SIG-M5 treated with dmso at 0.1 percent for 504 hours (cell line): ENCODE measurements around the gene FUT7.

ENCODE experiments used
- DNase-seq: peaks from one replicate; lab custom pipeline; 2025; ENCODE audit not compliant: unreplicated experiment; lab: John Stamatoyannopoulos, UW

The FUT7 gene, protein sequence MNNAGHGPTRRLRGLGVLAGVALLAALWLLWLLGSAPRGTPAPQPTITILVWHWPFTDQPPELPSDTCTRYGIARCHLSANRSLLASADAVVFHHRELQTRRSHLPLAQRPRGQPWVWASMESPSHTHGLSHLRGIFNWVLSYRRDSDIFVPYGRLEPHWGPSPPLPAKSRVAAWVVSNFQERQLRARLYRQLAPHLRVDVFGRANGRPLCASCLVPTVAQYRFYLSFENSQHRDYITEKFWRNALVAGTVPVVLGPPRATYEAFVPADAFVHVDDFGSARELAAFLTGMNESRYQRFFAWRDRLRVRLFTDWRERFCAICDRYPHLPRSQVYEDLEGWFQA

DNA sequence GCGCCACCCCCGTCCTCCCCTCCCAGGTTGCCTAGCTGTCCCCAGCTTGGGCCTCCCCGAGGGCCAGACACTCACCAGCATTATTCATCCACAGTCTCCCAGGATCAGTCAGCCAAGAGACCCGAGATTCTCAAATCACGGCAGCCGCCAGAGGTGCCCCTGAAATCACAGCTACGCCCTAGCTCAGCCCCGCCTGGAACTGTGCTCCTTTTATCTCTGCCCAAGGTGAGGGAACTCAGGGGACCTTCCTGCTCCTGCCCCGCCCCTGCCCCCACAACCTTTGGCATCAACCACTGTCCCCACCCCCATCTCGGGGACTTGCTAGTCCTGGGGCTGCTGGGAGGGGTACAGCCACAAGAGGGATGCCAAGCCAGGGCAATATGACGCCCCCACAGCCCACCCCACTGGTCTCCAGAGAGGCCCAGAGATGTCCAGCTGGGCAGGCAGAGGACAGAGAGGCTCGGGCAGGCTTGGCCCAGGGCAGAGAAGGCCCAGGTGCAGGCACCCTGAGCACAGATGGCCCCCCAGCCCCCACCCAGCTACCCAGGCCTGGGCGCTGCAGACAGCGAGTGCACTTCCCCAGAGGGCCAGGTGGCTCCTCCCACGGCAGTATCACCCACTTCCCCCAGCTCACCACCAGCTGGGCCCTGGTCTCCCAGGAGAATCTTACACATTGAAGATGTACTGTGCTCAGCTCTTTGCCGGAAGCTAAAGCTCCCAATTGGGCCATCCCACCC is at the start of gene FUT7:
Gene FUT7, minus strand, starts transcription at position 185 of the 737 bp plus-strand sequence. Its CDS starts 97 bp downstream, at position 88.
- no peak for DNase-seq

DNA sequence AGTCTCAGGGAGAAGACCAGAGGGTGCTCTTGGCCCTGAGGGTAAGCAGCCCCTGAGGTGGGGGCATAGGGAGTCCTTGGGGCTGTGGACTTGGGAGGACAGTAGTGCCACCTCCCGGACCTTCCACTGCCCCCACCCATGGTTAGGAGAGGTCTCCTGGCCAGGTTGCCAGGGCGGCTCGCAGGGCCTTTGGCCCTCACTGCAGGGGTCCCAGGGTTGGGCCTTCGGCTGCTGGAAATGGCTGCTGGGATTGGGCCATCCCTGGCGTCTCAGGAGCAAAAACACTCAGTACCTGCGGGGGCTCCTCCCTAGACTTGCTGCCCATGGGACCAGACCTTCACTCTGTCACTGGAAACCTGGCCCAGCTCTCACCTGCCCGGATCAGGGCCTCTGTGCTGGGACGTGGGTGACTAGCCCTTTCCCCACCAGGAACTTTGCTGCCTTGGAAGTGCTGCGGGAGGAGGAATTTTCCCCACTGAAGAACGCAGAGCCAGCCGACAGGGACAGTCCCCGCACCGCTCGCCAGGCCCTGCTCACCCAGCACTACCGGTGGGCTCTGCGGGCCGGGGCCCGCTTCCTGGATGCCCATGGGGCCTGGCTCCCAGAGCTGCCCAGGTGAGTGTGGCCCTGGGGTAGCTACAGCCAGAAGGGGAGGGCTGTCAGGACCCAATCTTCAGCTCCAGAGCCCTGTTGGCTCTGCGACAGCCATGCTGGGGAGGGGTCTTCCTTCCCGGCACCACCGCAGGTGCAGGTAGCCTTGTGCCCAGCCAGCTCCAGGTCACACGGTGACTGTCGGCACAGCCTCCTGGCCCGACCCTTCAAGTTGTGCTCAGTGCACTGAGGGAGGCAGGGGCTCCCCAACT is 48.6 kb upstream of the FUT7 start:
- DNase-seq, result no peak

DNA sequence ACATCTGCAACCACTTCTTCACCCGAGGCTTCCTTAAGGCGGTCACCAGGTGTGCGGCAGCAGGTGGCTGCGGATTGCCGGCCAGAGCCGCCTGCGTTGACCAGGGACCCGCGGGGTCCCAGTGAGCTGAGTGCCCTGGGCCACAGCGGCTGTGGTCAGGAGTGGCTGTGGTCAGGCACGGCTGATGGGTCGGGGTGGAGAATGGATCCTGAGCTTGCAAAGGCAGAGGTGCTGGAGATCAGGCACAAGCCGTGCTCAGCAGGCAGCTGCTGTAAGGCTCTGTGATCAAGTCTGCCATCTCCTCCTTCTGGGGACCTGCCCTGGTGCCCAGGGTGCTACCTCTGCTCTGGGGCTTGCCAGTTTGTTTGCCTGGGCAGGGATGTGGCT is 47.5 kb upstream of the FUT7 start:
- no peak for DNase-seq

DNA sequence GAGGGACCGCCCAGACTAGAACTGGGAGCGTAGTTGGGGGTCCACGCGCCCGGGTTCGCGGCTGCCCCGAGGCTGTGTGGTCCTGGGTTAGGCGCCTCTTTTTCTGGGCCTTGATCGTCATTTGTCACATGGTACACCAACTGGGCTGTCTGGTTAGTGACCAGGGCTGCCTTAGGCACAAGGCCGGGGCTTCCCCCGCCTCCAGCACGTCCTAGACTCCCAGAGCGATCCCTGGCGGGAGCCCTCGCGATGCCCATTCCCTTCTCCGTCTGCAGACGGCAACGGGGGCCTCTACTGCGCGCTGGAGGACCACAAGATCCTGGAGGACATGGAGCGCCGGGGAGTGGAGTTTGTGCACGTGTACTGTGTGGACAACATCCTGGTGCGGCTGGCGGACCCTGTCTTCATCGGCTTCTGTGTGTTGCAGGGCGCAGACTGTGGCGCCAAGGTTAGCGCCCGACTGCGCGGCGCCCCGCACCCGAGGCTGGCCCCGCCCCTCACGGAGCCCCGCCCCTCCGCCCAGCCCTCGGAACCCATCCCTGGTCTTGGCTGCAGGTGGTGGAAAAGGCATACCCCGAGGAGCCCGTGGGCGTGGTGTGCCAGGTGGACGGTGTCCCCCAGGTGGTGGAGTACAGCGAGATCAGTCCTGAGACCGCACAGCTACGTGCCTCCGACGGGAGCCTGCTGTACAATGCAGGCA is 47.0 kb upstream of the FUT7 start:
- DNase-seq, result no peak

DNA sequence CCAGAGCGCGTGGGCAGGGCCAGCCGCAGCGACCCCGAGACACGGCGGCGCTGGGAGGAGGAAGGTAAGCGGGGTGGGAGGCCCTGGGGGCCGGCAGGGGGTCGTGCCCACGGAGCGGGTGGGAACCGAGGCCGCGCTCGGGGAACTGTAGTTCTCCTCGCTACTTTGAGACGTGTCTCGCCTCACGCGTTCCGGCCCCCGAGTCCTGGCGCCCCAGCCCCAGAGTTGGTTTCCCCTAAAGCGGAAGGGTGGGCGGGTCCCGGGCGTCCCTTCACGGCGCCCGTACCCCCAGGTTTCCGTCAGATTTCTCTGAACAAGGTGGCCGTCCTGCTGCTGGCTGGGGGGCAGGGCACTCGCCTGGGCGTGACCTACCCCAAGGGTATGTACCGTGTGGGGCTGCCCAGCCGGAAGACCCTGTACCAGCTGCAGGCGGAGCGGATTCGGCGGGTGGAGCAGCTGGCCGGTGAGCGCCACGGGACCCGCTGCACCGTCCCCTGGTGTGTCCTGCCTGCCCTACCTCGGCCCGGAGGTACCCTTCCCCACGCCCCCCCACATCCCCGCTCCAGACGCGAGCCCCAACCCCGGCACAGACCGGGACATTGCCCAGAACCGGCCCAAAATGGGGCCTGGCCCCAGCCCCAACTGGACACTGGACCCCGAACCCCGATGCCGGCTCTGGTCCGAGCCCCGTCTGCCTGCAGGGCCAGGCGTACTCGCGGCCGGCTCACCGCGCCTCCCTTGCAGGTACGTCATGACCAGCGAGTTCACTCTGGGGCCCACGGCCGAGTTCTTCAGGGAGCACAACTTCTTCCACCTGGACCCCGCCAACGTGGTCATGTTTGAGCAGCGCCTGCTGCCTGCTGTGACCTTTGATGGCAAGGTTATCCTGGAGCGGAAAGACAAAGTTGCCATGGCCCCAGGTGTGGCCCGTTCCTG is 46.1 kb upstream of the FUT7 start:
- no peak for DNase-seq

DNA sequence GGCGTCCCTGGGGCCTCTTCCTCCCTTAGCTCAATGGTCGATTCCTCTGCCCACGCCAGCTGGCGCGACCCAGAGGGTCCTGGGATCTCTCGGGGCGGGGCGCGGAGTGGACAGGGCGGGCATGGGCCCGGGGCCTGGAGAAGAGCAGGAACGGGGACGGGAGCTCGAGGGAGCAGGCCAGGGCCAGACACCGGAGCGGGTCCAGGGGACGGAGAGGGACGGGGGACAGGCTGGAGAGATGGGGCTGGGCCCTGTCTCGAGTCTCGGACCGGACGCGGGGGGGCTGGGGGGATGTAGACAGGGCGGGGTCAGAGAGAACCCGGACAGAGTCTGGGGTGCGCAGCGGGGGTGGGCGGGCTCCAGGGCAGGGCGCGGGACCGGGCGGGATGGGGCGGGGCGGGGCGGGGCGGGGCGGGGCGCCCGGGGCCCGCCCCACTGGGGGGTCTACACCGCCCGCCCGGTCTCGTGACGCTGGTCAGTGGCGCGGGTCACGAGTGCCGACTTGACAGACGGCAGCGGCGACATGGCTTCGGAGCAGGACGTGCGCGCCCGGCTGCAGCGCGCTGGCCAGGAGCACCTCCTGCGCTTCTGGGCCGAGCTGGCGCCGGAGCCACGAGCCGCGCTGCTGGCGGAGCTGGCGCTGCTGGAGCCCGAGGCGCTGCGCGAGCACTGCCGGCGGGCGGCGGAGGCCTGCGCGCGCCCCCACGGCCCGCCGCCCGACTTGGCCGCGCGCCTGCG is 45.3 kb upstream of the FUT7 start, which contains the start of gene UAP1L1:
Gene UAP1L1, plus strand, starts transcription at position 508 of the 738 bp plus-strand sequence. Its CDS starts 16 bp downstream, at position 524.
- DNase-seq, result no peak

DNA sequence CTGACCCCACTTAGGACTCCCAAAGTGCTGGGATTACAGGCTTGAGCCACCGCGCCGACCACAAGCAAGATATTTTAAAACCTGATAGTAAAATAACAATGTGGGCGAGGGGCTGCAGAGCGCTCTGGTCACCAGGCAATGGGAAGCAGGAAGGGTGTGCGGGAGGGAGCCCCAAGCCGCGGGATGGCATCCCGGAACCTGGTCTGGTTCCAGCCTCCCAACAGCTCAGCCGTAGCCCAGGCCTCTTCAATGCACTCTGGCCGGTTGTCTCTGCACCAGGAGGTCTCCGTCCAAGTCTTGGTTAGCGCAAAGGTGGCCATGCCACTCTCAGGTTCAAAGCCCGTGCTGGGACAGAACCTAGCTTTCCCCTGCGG is 44.7 kb upstream of the FUT7 start:
- no peak for DNase-seq

DNA sequence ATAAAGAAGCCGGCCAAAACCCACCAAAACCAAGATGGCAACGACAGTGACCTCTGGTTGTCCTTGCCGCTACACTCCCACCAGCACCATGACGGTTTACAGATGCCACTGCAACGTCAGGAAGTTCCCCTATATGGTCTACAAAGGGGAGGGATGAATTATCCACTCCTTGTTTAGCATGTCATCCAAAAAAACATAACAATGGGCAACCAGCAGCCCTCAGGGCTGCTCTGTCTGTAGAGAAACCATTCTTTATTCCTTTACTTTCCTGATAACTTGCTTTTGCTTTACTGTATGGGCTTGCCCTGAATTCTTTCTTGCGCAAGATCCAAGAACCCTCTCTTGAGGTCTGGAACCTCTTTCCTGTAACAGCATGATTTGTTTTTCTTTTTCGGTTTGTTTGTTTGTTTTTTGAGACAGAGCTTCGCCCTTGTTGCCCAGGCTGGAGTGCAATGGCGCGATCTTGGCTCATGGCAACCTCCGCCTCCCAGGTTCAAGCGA is 43.4 kb upstream of the FUT7 start:
- no peak for DNase-seq

DNA sequence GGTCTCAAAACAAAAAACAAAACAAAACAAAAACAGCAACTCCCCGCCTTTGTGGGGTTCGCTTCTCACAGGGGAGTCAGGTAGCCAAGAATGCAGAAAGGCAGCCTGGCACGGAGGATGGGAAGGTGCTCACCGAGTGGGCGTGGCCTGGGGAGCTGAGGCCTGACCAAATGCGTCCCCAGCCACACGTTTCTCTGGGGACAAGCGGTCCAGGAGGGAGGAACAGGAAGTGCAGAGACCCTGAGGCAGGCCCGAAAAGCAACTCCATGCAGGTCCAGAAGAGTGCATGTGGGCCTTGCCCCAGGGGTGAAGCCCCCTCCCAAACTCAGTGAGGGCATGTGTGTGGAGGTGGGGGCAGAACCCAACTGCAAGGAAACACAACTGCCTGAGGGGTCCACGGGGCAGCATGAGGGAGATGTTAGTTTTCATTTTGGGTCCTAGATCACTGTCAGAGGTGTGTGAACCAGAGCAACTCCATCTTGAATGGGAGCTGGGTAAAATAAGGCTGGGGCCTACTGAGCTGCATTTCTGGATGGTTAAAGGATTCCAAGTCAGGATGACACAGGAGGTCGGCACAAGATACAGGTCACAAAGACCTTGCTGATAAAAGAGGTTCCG is 42.9 kb upstream of the FUT7 start:
- no peak for DNase-seq

DNA sequence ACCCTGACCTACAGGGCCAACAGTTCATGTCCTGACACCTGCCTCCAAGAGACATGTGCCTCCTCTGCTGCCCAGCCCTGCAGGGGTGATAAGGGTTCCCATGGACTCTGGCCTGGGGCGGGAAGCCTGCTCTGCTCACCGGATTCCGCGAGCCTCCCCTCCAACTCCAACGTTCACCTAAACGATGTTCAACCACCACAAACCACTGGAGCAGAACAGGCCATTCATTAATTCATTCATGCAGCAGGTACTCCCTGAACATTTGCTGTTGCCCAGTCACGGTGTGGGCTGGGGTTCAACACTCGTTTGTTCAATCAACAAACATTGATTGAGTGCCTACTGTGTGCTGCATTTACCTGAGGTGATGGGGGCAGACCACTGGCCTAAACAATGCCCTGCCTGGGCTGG is 42.1 kb upstream of the FUT7 start:
- no peak for DNase-seq

DNA sequence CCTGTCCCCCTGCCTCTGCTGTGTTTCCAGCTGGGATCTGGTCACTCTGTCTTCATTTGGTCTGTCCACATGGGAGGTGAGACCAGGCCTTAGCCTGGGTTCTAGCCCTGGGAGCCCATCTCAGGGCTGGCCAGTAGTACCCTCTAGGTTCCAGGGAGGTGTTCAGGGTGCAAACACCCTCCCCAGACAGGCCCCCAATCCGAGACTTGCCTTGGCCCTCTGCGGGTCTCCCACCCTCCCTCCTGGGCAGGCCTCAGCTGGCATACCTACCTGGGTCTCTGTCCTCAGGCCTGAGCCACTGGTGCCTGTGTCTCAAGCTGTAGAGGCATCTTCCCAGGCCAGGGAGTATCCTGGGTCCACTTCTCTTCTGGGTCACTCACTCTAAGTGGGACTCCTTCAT is 39.4 kb upstream of the FUT7 start:
- no peak for DNase-seq

DNA sequence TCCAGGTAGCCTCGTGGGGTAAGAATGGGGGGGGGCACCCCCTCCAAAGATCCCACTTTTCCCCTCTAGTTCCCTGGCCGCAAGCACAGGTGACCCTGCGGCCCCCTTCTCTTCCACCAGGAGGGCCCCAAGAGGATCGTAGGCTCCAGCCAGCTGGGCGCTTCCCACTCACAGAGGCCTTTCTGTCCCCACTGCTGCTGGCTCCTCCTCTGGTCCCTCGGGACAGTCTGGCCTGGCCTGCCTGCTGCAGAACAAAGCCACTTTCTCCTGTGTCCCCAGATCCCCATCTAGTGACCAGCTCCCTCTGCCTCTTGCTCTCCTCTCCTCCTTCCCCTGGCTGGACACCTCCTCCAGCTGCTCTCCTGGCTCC is 39.0 kb upstream of the FUT7 start:
- DNase-seq, result no peak

DNA sequence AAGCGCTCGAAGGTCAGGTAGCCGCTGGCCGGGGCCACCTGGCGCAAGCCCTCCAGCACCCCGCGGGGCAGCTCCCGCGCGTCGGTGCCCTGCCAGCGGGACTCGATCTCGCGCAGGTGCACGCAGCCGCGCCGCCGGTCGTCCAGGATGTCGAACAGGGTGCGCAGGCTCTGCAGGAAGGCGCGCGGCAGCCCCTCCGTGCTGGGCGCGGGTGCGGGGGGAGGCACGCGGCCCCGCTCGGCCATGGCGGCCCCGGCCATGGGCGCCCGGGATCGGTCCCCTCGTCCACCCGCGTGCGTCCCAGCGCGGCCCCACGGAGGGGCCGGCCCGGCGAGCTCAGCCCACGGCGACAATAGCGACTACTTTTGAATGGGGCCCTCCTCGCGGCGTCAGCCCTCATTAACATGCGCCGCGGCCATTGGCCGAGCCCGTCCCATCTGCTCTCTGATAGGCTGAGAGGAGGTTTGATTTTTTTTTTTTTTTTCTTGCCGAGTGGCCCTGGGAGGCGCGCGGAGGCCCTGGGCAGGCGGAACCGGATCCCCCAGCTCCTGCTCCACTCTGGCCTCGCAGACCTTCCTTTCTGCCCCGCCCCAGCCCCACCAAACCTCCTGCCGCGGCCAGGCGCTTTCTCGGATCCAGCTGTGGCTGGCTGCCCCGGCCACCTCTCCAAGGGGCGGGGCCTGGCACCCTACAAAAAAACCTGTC is 38.5 kb upstream of the FUT7 start, which contains the start of gene SAPCD2:
Gene SAPCD2, minus strand, starts transcription at position 357 of the 705 bp plus-strand sequence. Its CDS starts 97 bp downstream, at position 260.
- peak; percentile 84 for DNase-seq

DNA sequence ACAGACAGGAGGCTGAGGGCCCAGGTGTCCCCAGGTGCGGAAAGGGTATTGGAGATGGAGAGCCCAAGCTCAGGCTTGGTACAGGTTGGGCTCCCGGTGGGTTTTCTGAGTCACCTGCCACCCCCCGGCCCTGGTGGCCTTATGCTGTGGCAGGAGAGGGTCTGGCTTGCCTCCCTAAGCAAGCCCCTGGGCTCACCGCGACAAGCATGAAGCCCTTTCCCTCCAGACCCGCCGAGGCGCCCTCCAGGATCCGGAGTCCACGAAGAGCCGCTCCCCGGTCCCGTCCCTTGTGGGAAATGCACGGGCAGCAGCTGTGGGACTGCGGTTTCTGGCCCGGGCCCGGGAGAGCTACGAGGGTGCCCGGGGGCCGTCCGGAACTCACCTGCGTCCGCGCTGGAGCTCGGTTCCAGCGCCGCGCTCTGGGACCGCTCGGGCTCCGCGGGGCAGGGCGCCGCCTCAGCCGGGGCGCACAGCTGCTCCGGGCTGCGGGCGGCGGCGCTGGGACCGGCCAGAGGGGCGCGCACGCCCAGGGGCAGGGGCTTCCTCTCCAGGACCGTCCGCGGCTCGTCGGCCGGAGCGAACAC is 37.7 kb upstream of the FUT7 start:
- no peak for DNase-seq

DNA sequence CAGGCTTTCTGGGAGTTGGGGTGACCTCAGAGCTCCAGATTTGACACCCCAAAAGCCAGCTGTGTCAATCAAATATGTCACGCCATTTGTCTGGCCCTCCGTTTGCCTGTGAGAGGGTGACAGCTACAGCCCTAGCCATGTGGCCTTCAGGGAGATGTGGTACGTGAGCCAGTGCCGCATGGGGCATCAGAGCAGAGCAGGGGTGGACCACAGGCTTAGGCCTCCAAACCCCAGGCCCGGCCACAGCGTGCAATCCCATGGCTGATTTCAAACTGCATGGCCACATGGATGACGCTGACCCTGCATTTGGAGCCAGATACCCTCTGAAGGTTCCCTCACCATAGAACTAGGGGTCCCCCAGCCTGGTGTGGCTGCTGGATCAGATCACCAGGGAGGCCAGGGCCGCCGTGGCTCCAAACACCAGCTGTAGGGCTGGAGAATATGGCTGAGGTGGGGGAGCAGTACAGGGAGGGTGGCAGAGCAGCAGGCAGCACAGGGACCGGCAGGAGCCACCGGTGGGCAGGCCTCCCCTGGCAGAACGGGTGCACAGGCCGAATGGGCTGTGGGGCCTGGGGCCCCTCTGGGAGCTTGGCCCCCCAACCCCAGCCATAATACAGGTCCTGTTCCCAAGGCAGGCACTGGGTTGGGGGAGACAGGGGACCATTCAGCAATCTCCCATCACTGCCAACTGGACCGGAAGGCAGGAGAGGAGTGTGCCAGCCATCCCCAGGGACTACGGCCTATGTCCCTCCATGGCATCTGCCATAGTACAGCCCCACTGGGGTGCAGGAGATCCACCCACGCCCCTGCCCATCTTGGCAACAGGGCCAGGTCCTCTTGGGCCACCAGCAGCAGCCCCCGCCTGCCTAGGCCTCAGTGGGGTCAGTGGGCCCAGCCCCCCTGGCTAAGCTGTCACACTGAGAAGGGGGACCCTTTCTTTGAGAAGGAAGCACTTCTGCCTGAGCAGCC is 36.9 kb upstream of the FUT7 start:
- DNase-seq, result no peak

DNA sequence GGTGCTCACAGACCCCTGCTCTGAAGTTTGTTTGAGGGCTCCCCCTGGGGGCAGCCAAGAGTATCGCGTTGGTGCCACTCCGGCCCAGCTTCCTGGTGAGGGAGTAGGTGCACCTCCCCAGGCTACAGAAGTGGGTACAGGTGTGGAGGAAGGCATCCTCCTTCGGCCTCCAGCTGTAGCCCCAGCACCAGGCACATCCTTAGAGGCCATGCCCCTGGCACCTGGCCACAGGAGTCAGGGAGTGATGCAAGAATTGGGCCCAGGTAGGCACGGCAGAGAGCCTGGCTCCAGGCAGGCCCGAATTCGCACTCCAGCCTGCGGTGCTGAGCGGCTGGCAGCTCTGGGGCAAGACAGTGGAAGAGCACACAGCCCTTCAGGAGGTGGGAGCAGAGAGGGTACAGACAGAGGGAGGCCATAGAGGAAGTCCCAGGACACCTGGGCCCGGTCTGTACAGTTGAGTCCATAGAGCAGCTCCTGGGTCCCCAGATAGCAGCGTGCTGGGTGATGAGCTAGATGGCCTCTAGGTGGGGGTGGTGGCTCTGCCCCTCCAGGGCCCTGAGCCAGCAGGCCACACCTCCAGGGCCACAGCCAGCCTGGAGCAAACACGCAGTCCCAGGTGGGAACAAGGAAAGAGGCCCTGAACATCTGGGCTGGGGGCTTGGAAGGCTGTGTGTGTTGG is 36.1 kb upstream of the FUT7 start:
- peak; percentile 75 for DNase-seq
